NCI-H1417 treated with DMSO at 0.1 percent for 48 hours (cell line): ENCODE results near the gene JAKMIP2.

Experiments used
- DNase-seq: peaks from one replicate; lab custom pipeline; 2025; lab: John Stamatoyannopoulos, UW

Gene JAKMIP2

DNA sequence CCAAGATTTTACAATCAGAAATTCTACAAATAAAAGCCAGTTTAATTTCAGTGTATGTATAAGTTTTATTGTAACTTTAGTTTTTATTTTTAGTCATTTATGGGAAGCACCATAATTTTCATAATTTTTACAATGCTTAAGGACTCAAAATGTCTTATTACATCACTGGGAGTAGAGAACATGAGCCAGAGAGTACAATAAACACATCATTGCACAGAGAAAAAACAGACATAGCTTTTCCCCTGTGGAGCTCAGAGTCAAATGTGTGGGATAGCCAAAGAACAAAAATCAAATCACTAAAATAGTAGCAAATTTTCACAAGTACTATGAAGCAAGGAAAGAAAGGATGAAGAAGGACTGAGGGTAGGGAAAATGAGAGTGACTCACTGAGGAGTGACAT is 5.5 kb upstream of the JAKMIP2 start:
- no peak for DNase-seq

DNA sequence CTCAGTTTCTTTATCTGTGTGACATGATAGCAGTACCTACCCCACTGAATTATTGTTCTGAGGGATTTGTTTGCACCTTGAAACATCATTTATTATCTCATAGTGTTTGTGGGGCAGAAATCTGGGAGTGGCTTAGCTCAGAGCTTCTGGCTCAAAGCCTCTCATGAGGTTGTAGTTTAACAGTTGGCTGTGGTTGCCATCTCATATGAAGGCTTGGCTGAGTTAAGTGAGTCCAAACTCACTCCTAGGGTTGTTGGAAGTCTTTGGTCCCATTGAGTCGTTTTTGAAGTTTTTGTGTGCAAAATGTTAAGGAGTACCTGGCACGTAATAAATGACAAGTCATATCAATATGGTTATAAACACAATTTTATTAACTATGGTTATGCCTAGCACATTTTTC is 3.6 kb upstream of the JAKMIP2 start:
- DNase-seq, result no peak

DNA sequence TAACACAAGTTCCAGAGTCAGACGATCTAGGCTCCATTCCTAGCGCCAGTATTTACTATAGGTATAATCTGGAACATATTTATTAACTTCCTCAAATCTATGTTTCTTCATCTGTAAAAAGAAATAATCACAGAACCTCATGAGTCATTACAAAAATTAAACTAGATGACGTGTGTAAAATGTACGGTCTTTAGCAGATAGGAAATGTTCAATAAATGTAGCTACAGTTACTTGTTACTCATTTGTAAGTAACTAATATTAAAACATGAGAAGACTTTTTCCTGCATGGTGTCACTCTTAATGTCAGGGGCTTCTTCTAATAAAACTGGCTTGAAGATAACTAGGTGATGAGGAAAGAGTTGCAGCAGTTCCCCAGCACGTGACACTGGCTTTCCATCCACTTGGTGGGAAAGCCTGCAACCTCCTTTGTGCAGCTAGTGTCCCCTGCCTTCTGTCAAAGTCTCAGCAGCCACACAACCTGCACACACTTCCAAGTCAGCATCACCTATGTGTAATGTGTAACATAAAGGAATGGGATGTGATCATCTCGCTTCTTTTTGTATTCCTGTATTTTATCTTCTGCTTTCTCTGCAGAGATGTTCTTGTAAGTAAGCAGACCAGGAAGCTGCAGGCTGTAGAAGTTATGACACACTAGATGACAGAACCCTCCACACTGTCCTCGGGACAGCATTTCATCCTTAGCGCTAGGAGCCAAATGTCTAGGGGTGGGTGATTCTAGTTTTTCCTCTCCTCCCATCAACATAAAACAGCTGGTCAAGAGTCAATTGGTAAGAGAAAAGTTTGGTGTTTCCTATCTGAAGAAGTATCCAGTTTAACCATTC is 1.8 kb upstream of the JAKMIP2 start:
- no peak for DNase-seq

DNA sequence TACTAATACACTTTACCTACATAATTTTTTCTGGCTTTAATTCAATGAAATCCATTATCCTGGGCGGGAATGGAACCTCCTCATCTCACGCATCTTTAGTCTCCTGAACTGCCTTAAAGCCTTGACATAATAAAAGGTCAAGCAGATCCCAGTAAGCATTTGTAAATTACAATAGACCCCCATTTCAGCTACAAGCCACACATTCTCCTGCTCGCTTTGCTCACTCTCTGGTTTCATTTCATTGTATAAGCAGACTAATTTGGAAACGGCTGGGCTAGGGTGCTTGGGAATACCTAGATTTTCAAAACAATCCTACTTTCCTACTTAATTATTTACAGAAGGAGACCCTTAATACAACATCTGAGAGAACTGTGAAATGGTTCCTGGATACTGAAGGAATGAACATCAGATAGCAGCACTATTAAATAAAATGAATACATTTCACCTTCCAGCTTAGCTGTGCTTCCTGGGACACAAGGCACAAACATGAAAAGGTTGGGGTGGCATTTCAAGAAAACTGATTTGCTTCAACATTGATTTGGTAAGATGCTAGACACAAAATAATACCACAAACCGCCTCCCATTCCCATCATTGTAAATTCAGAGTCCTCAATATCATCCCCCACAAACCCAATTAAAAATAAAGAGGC is 1.5 kb downstream of the JAKMIP2 start:
- no peak for DNase-seq

DNA sequence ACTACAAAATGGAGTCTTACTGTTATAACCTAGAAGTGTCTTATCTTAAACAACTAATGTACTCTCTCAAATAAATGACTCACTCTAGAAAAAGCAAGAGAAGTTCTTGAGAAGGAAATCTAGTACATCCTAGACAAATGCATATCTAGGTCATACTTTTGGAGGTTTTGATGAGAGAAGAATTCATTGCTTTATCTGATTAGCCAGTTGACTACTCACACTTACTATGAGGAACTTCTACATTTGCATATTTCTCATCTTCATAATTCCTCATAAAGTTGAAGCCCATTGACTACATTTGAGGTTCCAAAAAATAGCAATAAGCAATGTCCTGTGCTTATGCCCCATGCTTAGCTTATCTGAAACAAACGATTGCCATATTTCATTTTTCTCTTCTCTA is 2.8 kb downstream of the JAKMIP2 start:
- DNase-seq, result no peak

DNA sequence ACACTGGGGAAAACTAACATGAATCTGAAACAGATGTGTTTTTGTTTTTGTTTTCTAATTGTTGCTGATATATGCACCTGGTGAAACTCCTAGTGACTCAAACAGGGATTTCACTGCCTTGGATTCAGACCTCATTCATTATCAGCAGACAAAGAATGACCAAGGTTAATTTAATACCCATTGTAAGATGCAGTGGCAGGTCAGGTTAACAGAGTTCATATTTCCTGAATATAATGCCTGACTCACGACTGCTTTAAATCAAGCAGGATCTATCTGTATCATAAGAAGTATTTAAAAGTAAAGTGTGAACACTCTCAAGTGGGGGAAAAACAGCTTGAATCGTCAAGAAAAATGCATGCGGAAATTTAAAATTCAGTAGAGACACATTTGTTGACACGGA is 5.5 kb downstream of the JAKMIP2 start:
- no peak for DNase-seq

DNA sequence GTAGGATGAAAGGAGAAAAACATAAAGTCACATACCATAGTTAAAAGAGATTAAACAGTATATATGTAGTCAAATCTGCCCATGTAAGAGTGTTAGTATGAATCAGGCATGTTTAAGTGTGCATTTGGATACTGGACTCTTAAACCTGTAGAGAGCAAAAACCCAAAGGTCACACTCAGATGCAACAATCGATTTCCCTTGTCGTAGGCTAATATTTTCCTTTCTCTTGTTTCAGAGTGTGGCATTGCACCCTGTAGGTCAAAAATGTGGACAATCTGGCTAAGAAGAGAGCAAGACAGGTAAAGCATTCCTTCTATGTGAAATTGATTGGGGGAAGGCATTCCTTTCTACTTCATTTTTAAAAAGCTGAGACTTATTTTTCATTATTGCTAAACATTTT is 8.9 kb downstream of the JAKMIP2 start:
- DNase-seq, result no peak

DNA sequence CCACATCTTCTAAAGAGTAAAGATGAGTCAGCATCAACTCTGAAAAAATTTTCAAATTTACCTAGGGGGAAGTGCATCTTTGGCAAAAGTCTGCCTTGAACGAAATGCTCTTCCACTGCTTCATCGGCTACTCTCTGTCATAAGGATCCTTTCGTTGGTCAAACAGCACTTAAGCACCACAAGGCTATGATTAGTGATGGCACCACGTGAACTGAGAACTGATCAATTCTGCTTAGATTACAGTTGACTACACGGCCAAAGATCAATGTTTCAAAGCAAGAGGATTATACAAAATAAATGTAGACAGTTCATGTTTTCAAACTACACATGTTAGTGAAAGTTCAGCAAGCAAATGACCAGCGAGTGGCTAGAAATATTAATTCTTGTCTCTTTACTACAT is 9.4 kb downstream of the JAKMIP2 start:
- DNase-seq, result no peak

DNA sequence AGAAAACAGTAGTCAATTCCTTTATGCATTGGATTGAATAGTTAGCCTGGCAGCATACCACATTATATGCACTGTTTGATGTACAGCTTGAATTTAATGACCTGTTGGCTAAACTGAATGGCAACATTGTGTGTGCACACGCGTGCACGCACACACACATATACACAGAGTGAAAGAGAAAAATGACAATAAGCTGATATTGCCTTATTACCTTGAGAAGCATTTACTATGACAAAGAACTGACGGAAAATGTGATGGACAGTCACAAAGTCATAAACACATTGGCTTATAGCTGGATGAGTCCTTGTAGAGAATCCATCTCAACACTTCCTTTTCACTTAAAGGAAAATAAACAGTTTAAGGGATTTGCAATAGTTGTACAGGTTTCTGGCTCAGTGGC is 15.5 kb downstream of the JAKMIP2 start:
- DNase-seq, result no peak

DNA sequence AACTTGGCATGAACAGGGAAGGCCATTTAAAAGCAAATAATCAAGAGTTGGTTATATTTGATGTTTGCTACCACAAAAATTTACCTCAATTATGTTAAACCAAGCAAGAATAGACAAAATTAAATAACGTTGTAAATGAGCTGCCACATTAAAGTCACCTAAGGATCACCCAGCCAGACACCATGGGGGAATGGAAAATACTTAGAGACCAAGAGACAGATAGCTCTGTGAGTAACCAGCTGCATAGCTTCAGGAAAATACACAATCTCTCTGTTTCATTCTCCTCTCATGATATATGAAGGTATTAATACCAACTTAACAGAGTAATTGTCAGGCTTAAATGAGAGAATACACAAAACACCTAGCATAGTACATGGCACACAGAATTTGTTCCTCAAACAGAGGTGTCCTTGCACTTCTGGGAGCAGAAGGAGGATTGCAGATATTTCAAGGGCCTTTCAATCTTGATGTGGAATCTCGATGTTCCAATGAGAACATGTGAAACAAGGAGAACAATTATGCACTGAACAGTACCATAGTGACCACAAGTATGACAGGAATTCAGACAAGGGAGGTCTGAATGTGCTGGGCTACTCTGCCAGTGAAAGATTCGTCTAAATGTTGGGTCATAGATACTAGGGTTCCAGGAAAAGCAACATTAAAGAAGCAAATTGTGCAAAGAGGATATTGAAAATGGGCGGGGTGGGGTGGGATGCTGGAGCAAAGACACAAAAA is 18.6 kb downstream of the JAKMIP2 start:
- no peak for DNase-seq

DNA sequence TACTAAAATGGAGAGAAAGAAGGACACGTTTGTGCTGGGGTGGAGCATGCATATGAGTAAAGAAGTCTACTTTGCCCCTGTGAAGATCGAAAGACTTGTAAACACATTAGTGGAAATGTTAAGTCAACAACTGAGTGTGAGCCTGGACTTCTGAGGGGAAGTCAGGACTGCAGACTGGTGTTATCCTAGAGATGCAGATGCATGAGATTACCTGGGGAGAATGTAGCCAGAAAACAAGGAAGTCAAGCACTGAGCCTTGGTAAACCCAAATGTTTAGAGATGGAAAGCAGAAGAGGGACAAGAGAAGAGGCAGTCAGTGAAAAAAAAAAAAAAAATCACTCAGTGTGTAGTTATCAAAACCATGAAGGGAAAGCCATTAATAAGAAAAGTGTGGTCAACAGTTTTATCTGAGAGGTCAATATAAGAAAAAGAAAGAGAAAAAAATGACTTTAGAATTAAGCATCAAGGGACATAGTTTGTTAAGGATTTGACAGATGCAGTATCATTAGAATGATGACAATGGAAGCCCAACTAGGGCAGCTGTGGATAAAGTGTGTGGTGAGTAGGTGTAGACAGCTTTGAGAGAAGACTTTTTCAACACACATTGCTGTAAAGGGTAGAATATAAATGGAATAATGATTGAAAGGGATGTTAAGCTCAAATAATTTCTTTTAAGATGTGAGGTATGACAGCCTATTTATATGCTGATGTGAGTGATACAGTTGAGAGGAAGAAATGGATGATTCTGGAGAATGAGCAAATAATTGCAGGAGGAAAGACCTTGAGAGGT is 22.2 kb downstream of the JAKMIP2 start:
- DNase-seq, result no peak

DNA sequence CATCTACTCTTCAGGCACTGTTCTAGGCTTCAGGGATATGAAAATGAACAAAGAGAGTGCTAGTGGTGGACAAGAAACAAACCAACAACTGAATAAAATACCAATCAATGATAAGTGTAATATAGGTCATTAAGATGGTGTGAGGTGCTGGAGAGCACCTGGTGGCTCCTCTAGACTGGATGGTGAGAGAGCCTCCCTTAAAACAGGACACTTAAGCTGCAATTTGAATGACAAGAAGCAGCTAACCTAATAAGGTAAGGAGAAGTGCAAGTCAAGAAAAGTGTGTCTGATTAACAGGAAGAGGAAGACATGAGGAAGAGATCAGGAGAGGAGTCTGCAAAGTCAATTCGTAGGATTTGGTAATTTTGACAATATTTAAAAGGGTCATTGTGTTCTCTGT is 23.1 kb downstream of the JAKMIP2 start:
- DNase-seq, result no peak

DNA sequence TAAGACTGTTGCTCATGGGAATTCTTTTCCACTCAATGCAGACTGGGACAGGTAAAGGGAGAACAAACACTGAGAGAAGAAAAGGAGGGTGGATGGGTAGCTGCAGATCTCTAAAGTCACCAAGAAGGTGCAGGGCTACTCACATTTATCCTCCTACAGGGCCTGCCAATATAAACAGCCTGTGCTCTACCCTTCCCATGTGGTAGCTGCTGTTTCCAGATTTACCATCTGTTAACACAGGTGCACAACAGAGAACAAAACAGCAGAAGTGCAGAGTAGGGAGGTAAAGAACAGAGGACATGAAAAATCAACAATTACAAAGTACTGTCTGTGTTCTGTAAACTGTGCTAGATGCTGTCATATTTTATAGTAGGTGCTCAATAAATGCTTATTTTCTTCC is 26.0 kb downstream of the JAKMIP2 start:
- no peak for DNase-seq

DNA sequence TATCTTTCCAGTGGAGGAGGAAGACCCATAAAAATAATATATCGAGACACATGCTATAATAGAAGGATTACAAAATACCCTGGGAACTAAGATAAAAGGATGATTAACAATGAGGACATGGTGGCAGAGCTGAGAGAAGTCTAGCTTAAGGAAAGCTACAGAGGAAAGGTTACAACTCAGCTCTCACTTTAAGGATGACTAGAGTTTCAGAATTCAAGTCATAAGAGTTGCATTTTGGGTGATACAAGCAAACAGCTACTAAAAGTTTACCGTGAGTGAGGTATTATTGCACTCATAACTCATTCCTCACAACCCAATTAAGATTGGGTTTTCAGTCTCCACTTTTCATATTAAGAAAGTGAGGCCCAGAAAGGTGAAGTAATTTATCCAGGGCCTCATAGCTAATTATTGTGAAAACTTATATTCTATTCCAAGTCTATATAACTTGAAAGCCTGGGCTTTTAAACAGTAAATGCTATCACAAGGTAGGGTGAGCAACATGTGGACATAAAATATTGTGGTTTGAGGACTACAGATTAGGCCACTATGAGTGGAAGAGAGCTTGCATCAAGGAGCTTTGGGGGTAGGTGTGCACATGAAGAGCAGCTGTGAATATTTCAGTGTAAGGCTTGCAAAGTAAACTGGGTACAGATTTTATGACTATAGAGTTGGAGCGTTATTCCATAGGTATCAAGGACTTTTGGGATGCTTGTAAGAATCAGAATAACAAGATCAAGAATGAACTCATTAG is 28.0 kb downstream of the JAKMIP2 start:
- DNase-seq, result no peak

DNA sequence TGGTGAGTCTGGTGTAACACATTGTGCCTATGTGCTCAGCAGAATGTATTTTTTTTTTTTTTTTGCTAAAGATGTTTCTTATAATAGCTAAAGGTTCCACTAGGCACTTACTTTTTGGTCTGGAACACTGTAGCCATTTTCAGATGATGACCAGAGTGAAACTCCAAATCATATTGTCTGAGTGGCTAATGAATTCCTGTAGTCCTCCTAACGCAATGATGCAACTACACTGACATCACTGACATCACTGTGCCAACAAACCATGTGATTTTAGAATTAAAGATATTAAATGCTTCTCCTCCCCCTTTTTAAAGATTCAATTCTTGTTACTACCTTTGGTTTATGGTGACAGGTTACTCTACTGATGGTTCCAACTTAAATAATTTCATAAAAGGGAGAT is 28.8 kb downstream of the JAKMIP2 start:
- DNase-seq, result no peak

DNA sequence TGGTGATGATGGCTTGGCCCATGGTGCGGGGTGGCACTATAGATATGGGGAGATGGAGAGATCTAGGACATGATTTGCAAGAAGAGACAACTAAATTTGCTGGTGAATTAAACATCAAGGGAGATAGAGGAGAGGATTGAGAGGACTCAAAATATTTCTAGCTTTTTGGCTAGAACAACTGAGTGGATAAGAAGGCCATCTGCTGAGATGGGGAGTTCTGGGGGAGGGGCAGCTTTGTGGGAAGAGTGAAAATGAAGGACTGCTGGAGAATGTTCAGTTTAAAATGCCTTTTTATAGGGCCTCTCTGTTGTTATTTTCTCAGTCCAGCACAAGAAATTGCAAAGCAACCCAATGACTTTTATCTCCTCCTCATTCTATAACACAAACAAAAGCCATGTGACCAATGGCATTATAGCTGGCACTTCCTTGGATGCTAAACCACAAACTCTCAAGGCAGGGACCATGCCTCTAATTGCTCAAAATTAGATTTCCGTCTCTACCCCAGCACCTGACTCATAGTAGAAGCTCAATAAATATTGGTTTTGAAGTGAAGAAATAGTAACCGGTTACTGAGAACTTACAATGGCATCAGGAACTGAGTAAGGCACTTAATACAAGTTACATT is 29.8 kb downstream of the JAKMIP2 start:
- no peak for DNase-seq

DNA sequence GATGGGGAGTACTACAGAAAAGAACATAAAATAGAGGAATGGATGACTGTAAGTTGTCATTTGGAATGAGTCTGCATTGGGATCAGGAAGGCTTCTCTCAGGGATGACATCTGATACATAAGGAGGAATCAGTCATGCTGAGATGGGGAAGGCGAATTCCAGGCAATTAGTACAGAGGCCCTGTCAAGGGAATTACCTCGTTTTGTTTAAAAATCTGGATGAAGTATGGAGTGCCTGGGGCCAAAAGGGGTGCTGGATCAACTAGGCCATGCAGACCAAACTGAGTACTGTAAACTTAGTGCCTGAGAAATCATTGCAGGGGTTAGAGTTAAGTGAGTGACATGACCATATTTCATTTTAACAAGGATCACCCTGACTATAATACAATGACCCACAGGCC is 30.5 kb downstream of the JAKMIP2 start:
- DNase-seq, result no peak

DNA sequence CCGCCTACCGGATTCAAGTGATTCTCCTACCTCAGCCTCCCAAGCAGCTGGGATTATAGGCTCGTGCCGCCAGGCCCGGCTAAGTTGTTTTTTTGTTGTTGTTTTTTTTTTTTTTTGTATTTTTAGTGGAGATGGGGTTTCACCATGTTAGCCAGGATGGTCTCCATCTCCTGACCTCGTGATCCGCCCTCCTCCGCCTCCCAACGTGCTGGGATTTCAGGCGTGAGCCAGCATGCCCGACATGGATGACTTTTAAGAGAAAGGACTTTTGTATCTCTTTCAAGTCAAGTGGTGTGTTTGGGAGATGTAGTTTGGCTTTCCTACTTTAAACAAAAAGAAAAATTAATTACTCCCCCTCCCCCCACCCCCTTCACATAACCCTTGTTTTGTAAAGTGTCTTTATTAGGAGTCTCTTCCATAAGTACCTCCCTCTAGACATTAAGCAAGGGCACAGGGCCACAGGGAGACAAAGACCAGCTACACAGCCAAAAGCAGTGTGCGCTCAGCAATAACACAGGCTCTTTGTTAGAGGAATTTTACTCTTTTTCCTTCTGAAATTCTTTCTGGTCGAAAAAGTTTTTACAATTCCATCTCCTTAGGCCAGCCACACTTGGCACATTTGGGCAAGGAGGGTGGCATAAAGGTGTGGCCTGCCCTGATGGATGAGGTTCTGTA is 31.2 kb downstream of the JAKMIP2 start:
- DNase-seq, result no peak

DNA sequence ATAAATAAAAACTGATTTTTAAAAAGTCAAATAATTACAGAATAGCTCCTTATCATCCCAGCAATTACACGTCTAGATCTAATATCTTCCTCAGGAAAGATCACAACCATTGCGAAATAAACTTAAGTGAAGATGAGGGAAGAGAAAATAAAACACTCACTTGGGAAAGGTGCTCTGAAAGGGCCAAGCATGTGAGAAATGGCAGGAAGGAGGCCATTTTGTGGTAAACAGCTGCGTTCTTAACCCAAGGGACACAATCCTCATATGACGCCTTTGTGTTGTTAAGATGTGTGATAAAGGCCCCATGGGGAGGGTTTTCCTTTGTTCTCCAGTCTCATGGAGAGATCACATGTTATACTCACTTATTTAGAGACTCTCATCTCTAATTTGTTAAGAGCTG is 32.5 kb downstream of the JAKMIP2 start:
- no peak for DNase-seq

DNA sequence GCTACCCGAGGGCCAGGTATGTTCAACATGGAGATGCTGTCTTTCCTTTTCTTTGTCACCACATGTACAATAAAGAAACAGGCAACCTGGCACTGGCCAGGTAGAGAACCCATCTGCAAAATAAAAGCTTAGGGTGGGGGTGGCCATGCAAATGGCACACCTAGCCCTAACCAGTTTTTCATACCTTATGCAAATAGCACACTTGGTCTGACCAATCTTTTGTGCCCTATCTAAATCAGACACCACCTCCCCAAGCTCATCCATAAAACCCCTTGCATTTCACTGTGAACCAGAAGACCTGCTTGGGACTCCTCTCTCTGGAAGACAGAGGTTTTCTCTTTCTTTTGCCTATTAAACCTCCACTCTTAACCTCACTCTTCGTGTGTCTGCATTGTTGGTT is 33.9 kb downstream of the JAKMIP2 start:
- DNase-seq, result no peak

DNA sequence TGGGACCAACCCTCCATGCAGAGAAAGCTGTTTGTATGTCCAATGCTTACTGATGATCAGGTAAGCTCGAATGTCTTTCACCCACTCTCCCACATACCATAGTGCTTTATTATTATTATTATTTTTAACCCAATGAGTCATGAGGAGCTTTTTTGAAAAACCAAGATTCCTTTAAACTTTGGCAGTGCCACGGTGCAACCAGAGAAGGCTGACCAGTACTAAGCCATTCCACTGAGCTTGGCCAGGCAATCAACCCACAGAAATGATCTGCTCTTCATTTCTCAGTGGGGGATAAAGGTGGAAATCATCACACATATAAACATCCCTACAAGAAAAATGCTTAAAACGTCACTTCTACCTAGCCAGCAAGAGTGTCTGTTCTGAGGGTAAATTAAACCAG is 35.5 kb downstream of the JAKMIP2 start:
- DNase-seq, result no peak
